Measurements from ENCODE around the gene PRCC. TPM values are rescaled to one million over a fixed set of nuclear protein-coding genes. Genes with fewer than 3 reads are reported as not detected.
A peak's percentile ranks its signal among the peaks of the same experiment; 100 is the strongest.

PRCC gene
- total and polyA plus RNA-seq, 2 of the 8 experiments (the other 6 are each of a cell fraction or from before 2014, with no cell fraction given): 95.2 to 115 TPM

DNA sequence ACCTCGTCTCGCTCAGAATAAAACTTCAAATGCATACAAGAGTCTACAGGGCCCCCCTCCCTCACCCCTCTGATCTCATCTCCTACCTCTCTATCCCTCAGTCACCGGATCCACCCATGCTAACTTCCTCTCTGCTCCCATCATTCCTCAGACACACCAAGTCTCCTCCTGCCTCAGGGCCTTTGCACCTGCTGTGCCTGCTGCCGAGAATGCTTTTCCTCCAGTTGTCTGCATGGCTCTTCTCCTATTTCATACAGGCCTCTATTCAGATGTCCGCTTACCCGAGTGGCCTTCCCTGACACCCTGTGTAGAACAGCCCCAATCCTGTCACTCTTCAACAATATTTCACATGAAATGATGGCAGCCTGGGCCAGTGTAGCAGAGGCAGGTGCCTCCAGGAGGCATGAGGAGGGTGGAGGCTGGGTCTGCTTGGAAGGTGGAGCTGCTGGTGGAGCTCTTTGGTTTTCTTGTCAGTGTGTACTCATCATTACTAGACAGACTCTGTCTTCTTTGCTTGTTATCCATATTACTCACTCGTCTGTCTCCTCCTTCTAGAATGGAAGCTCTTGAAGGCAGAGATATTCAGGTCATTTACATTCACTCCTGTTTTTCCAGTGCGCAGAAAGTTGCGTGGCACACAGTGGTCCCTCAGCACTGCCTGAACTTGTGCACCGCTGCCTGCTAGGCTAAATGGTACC is 45.1 kb downstream of the PRCC start:
- FAIRE-seq: no peak
- H4K5ac ChIP-seq (ENCODE audit: insufficient read length, low read depth, low read length): no peak overlapping the region
- H3K9me3 ChIP-seq (ENCODE audit: insufficient read depth in 2 of 2, low read depth in 1 of 2, low read length in 1 of 2): no peaks in the 10 kb centered on the region
- no peak overlapping the region for H4K8ac ChIP-seq (ENCODE audit: extremely low read depth, insufficient read depth, low read length)
- no peak overlapping the region for H2BK20ac ChIP-seq (ENCODE audit: low read length)
- peaks cover 1 to 48% (median 42%) of the 10 kb centered on the region in 4 experiments for H3K27me3 ChIP-seq (replicated peaks in 1 of 4; ENCODE audit: control insufficient read depth in 3 of 4, extremely low read depth in 1 of 4, insufficient read depth in 3 of 4, low read length in 3 of 4)
- H2BK120ac ChIP-seq (replicated peaks; ENCODE audit: low read depth, low read length): no peak overlapping the region
- ChIA-PET CTCF (ENCODE audit: partially characterized antibody) (interaction anchor here (0.7 to 31.8 kb wide), 17 partner anchors 14 to 153 kb away, joined by 3 to 491 read pairs (median 5); partner anchors contain the start of genes INSRR, NTRK1 and PEAR1), POLR2A (ENCODE audit: partially characterized antibody) (interaction anchor here (0.6 to 1.3 kb wide), 4 partner anchors 12 to 168 kb away, joined by 3 to 5 read pairs (median 3); no protein-coding TSS in a partner anchor)
- H3K4ac ChIP-seq (replicated peaks; ENCODE audit: insufficient read length, low read depth, low read length): no peak overlapping the region
- H2BK15ac ChIP-seq (ENCODE audit: low read length): no peak overlapping the region
- no peaks in the 10 kb centered on the region for H3K36me3 ChIP-seq (ENCODE audit: control insufficient read depth in 2 of 4, insufficient read depth in 4 of 4, low read length in 3 of 4)
- H3K79me1 ChIP-seq (ENCODE audit: low read depth, low read length): no peaks in the 10 kb centered on the region
- H3K23me2 ChIP-seq (ENCODE audit: low read depth, low read length): peaks cover 2% of the 10 kb centered on the region; the same call in 1 of the 2 replicates
- no peak overlapping the region for H3K9ac ChIP-seq (replicated peaks in 1 of 4; ENCODE audit: extremely low read depth in 1 of 4, low read depth in 3 of 4, low read length in 3 of 4)
- no peak overlapping the region for H3K14ac ChIP-seq (ENCODE audit: insufficient read length)
- H3K4me2 ChIP-seq (ENCODE audit: insufficient read depth in 1 of 2, low read depth in 2 of 2, low read length in 2 of 2): no peak overlapping the region; a peak in 1 of 4 replicates
- no peak overlapping the region for H2BK5ac ChIP-seq (ENCODE audit: low read depth, low read length)
- H3K18ac ChIP-seq (ENCODE audit: extremely low read depth, low read length): no peak overlapping the region
- WGBS, 2 experiments (ENCODE audit: extremely low coverage in 1 of 2, insufficient coverage in 1 of 2, insufficient read length in 1 of 2, insufficient replicate concordance in 2 of 2, low coverage in 1 of 2, low lambda C conversion rate in 2 of 2, missing lambda C conversion rate in 1 of 2): 94% methylated on average over 10 of the region's 10 CpGs; no CpG with 5 or more reads in 1 of the 2 experiments
- H4K20me1 ChIP-seq (replicated peaks in 1 of 2; ENCODE audit: control insufficient read depth in 1 of 2, insufficient read depth in 2 of 2, low read length in 2 of 2): no peaks in the 10 kb centered on the region
- H3K79me2 ChIP-seq (ENCODE audit: control insufficient read depth in 1 of 2, insufficient read depth in 2 of 2, low read length in 2 of 2): no peaks in the 10 kb centered on the region
- TF ChIP-seq GABPA (IDR thresholded peaks at IDR 0.05; ENCODE audit: borderline replicate concordance, insufficient read depth, low read length) (no peak), KDM1A (IDR thresholded peaks at IDR 0.05; ENCODE audit: borderline replicate concordance, low read length) (peak; percentile 94)
- H3K56ac ChIP-seq (replicated peaks; ENCODE audit: insufficient read length, low read depth, low read length): no peak overlapping the region
- peak overlapping the region; percentile 83; the same call in 1 of the 2 replicates for H2AK5ac ChIP-seq (ENCODE audit: low read depth, low read length)
- no peak overlapping the region for H2AFZ ChIP-seq (ENCODE audit: low read length)
- H4K91ac ChIP-seq (replicated peaks; ENCODE audit: insufficient read length, low read length): no peak overlapping the region
- H3K27ac ChIP-seq (ENCODE audit: low read depth, low read length): no peak overlapping the region
- H2BK12ac ChIP-seq (ENCODE audit: low read depth, low read length): no peak overlapping the region
- H3K4me1 ChIP-seq (replicated peaks in 1 of 4; ENCODE audit: control insufficient read depth in 3 of 4, insufficient read depth in 4 of 4, low read length in 3 of 4): peaks cover 0 to 11% (median 5%) of the 10 kb centered on the region in 4 experiments; a peak in 6 of 7 replicates
- no peak for DNase-seq (ENCODE audit: low read depth in 1 of 2, low spot score in 2 of 2)
- H3K4me3 ChIP-seq (ENCODE audit: extremely low read depth in 1 of 4, insufficient read depth in 2 of 4, low read depth in 3 of 4, low read length in 4 of 4): no peak overlapping the region
- no peak overlapping the region for H3K23ac ChIP-seq (ENCODE audit: insufficient read length)
